ENCODE results near the gene IRS1. TPM values are rescaled to one million over a fixed set of nuclear protein-coding genes. Genes with fewer than 3 reads are reported as not detected.

The IRS1 gene
- total RNA-seq, 1 experiment from 2014 or later, result 10.5 TPM

GRCh38 chr2:226773291-226773690 is 26.3 kb downstream of the IRS1 start:
- peaks cover 6% of the 10 kb centered on the region for H3K36me3 Mint-ChIP-seq (ENCODE audit: insufficient read depth, unreplicated experiment)
- CTCF ChIA-PET, result interaction anchor here (0.7 to 0.8 kb wide), 2 partner anchors 29 to 1883 kb away, joined by 3 to 4 read pairs; no protein-coding TSS in a partner anchor
- peak overlapping the region; percentile 77 for H3K27ac Mint-ChIP-seq (ENCODE audit: low read depth, unreplicated experiment)
- intact Hi-C loops (cut with micrococcal nuclease), result no loop called here
- no peak for DNase-seq (ENCODE audit: unreplicated experiment)
- H3K27me3 Mint-ChIP-seq (ENCODE audit: insufficient read depth, unreplicated experiment), result no peaks in the 10 kb centered on the region
- no TSS peak for BruUV-seq (replicated peaks)
- peaks cover 14% of the 10 kb centered on the region for H3K9me3 Mint-ChIP-seq (ENCODE audit: unreplicated experiment)
- no peak for TF ChIP-seq CTCF (IDR thresholded peaks at IDR 0.05; ENCODE audit: unreplicated experiment)
- H3K4me3 Mint-ChIP-seq (ENCODE audit: unreplicated experiment), result no peak overlapping the region
- POLR2A ChIA-PET, result interaction anchor here (1.0 to 2.9 kb wide), 4 partner anchors 11 to 17 kb away, joined by 3 to 9 read pairs (median 6); no protein-coding TSS in a partner anchor
- H3K4me1 Mint-ChIP-seq (ENCODE audit: insufficient read depth, unreplicated experiment), result peaks cover 14% of the 10 kb centered on the region

DNA sequence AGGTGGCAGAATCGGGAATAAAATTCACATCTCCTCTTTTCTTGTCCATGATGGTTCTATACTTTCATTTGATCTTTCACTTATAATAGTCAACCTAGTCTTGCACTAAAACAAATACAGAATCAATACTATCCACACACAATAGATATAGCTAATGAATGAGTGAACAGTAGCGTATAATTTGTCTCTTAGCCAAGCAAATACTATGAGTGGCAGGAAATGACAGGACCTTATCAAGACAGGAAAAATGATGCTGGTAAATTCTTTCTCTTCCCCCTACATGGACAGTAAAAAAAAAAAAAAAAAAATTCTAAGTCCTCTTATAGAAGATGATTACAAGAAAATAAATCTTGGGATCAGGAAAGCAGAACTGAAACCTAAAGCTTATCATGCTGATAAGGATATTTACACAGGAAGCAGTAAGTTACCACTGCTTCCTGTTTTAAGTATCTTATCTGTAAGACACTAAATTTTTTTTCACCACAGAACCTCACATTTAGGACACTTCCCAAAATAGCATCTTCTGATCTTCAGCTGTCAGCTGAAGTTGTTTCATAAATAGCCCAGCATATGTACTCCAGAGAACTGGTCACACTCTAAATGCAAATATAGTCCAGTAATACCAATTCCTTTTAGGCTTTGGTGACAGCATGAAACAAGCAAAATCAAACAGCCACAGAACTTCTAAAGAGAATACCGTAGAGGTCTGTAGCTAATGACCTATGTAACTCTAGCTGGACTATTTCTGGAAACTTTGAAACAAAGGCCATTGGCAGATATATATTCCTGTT is 27.0 kb downstream of the IRS1 start:
- intact Hi-C loops (cut with micrococcal nuclease), result no loop called here
- H3K9me3 Mint-ChIP-seq (ENCODE audit: unreplicated experiment), result peaks cover 14% of the 10 kb centered on the region
- POLR2A ChIA-PET, result interaction anchor here (0.5 to 2.9 kb wide), 7 partner anchors 11 to 99 kb away, joined by 3 to 9 read pairs (median 5); no protein-coding TSS in a partner anchor
- no peak overlapping the region for H3K4me3 Mint-ChIP-seq (ENCODE audit: unreplicated experiment)
- peaks cover 6% of the 10 kb centered on the region for H3K36me3 Mint-ChIP-seq (ENCODE audit: insufficient read depth, unreplicated experiment)
- no peak for TF ChIP-seq CTCF (IDR thresholded peaks at IDR 0.05; ENCODE audit: unreplicated experiment)
- peak overlapping the region; percentile 77 for H3K27ac Mint-ChIP-seq (ENCODE audit: low read depth, unreplicated experiment)
- CTCF ChIA-PET, result interaction anchor here (0.7 to 1.0 kb wide), 2 partner anchors 8 to 1882 kb away, joined by 3 to 5 read pairs; no protein-coding TSS in a partner anchor
- BruUV-seq (replicated peaks), result no TSS peak
- no peak for DNase-seq (ENCODE audit: unreplicated experiment)
- peaks cover 14% of the 10 kb centered on the region for H3K4me1 Mint-ChIP-seq (ENCODE audit: insufficient read depth, unreplicated experiment)
- H3K27me3 Mint-ChIP-seq (ENCODE audit: insufficient read depth, unreplicated experiment), result no peaks in the 10 kb centered on the region

DNA sequence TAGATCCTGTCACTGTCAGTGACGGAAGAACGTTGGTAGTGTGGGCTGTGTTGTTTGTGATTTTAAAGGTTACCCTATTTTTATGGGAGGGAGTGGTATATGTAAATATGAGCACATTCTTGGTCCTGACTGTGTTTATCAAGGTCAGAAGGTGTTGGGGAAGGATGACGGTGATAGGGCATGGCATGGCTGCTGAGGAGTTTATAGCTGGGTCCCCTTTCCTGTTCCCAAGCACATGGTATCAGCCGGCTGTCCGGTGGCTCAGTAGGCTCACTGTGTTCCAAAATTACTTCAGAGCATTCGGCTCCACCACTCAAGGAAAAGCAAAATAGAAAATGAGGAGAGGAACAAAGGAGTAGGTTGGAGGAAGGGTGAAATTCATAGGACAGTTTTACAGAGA is 28.6 kb downstream of the IRS1 start:
- intact Hi-C loops (cut with micrococcal nuclease), result no loop called here
- ChIA-PET CTCF (no interaction called here), POLR2A (interaction anchor here (1.0 to 2.9 kb wide), 3 partner anchors 9 to 23 kb away, joined by 3 to 9 read pairs (median 8); no protein-coding TSS in a partner anchor)
- TF ChIP-seq CTCF (IDR thresholded peaks at IDR 0.05; ENCODE audit: unreplicated experiment), result no peak
- no peak overlapping the region for H3K27ac Mint-ChIP-seq (ENCODE audit: low read depth, unreplicated experiment)
- no peak overlapping the region for H3K4me3 Mint-ChIP-seq (ENCODE audit: unreplicated experiment)
- no TSS peak for BruUV-seq (replicated peaks)
- H3K9me3 Mint-ChIP-seq (ENCODE audit: unreplicated experiment), result peaks cover 14% of the 10 kb centered on the region
- DNase-seq (ENCODE audit: unreplicated experiment), result no peak
- peaks cover 5% of the 10 kb centered on the region for H3K36me3 Mint-ChIP-seq (ENCODE audit: insufficient read depth, unreplicated experiment)
- peaks cover 14% of the 10 kb centered on the region for H3K4me1 Mint-ChIP-seq (ENCODE audit: insufficient read depth, unreplicated experiment)
- H3K27me3 Mint-ChIP-seq (ENCODE audit: insufficient read depth, unreplicated experiment), result no peaks in the 10 kb centered on the region

DNA sequence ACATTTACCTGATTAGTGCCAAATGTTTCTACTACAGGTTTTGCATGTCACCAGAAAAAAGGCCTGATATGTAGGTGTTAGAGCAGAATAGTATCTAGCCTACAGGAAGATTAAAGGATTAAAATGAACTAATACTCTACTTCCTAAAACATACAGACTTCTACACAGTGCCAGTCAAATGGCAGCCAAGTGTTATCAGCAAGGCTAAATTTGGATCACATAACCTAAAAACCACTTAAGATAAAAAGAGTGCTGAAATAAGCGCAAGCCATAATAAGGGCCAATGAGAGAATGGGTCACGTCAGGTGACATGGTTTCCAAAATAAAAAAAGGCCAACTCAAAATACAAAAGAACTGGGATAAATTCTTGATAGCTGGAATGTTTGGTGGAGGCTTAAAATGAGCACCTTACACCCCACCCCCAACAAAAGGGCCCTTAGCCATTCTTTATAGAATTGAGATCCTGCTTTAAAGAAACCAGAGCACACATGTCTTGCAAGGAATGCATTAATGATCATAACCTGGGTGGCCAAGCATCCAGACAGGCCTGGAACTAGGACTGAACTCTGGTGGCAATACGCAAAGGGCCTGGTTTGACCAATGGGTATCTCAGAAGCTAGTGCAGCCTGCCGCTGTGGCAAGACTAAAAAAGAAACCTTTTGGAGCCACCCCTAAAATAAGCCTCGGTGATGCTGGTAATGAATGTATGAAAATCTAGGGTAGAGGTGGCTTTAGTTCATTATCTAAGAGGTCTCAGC is 32.4 kb downstream of the IRS1 start:
- DNase-seq (ENCODE audit: unreplicated experiment), result no peak
- peaks cover under 1% of the 10 kb centered on the region for H3K4me1 Mint-ChIP-seq (ENCODE audit: insufficient read depth, unreplicated experiment)
- no TSS peak for BruUV-seq (replicated peaks)
- no peaks in the 10 kb centered on the region for H3K27me3 Mint-ChIP-seq (ENCODE audit: insufficient read depth, unreplicated experiment)
- H3K27ac Mint-ChIP-seq (ENCODE audit: low read depth, unreplicated experiment), result no peak overlapping the region
- intact Hi-C loops (cut with micrococcal nuclease), result no loop called here
- no peak overlapping the region for H3K4me3 Mint-ChIP-seq (ENCODE audit: unreplicated experiment)
- peaks cover 7% of the 10 kb centered on the region for H3K36me3 Mint-ChIP-seq (ENCODE audit: insufficient read depth, unreplicated experiment)
- POLR2A ChIA-PET, result no interaction called here
- CTCF ChIA-PET, result no interaction called here
- no peaks in the 10 kb centered on the region for H3K9me3 Mint-ChIP-seq (ENCODE audit: unreplicated experiment)
- TF ChIP-seq CTCF (IDR thresholded peaks at IDR 0.05; ENCODE audit: unreplicated experiment), result no peak

Data from MCF 10A (cell line).